Measurements from ENCODE around the gene TMEM170B.

TMEM170B gene

GRCh38 chr6:11584244-11584643 lies 46.7 kb downstream of the TMEM170B start:
- H3K36me3 Mint-ChIP-seq: no peaks in the 10 kb centered on the region
- H3K9me3 Mint-ChIP-seq: no peaks in the 10 kb centered on the region
- H3K27ac Mint-ChIP-seq: no peak overlapping the region
- no peak overlapping the region for H3K4me3 Mint-ChIP-seq
- CTCF ChIA-PET: interaction anchor here (0.8 to 2.6 kb wide), 9 partner anchors 9 to 1053 kb away, joined by 3 to 13 read pairs (median 4); partner anchors contain the start of gene EDN1
- H3K27me3 Mint-ChIP-seq: peaks cover 7% of the 10 kb centered on the region
- no peaks in the 10 kb centered on the region for H3K4me1 Mint-ChIP-seq
- DNase-seq: no peak

GRCh38 chr6:11585426-11586016 lies 48.0 kb downstream of the TMEM170B start:
- Mint-ChIP-seq H3K27me3 (peaks cover 7% of the 10 kb centered on the region), H3K36me3 (no peaks in the 10 kb centered on the region), H3K27ac (no peak overlapping the region), H3K4me1 (no peaks in the 10 kb centered on the region), H3K9me3 (no peaks in the 10 kb centered on the region), H3K4me3 (no peak overlapping the region)
- CTCF ChIA-PET: interaction anchor here (0.6 to 2.6 kb wide), 7 partner anchors 10 to 1021 kb away, joined by 4 to 13 read pairs (median 4); partner anchors contain the start of gene EDN1
- DNase-seq: no peak

GRCh38 chr6:11586117-11586516 lies 48.6 kb downstream of the TMEM170B start:
- H3K9me3 Mint-ChIP-seq: no peaks in the 10 kb centered on the region
- H3K4me3 Mint-ChIP-seq: no peak overlapping the region
- H3K27ac Mint-ChIP-seq: no peak overlapping the region
- H3K36me3 Mint-ChIP-seq: no peaks in the 10 kb centered on the region
- no peak for DNase-seq
- no peaks in the 10 kb centered on the region for H3K4me1 Mint-ChIP-seq
- peaks cover 7% of the 10 kb centered on the region for H3K27me3 Mint-ChIP-seq
- CTCF ChIA-PET: interaction anchor here (0.9 to 2.6 kb wide), 7 partner anchors 11 to 1020 kb away, joined by 3 to 13 read pairs (median 4); partner anchors contain the start of gene EDN1

GRCh38 chr6:11586536-11586935 lies 49.0 kb downstream of the TMEM170B start:
- H3K27me3 Mint-ChIP-seq: peaks cover 7% of the 10 kb centered on the region
- CTCF ChIA-PET: interaction anchor here (0.8 to 2.6 kb wide), 7 partner anchors 11 to 1016 kb away, joined by 3 to 13 read pairs (median 3); partner anchors contain the start of gene EDN1
- no peak for DNase-seq
- no peak overlapping the region for H3K27ac Mint-ChIP-seq
- H3K4me1 Mint-ChIP-seq: no peaks in the 10 kb centered on the region
- no peak overlapping the region for H3K4me3 Mint-ChIP-seq
- no peaks in the 10 kb centered on the region for H3K36me3 Mint-ChIP-seq
- H3K9me3 Mint-ChIP-seq: no peaks in the 10 kb centered on the region

GRCh38 chr6:11589261-11589660 lies 51.7 kb downstream of the TMEM170B start:
- no peaks in the 10 kb centered on the region for H3K9me3 Mint-ChIP-seq
- CTCF ChIA-PET: interaction anchor here (0.5 kb wide), 1 partner anchor 66 kb away, joined by 3 read pairs; no protein-coding TSS in a partner anchor
- DNase-seq: no peak

GRCh38 chr6:11592294-11592906 lies 54.9 kb downstream of the TMEM170B start:
- H3K9me3 Mint-ChIP-seq: no peaks in the 10 kb centered on the region
- no peaks in the 10 kb centered on the region for H3K36me3 Mint-ChIP-seq
- DNase-seq: no peak
- peaks cover 6% of the 10 kb centered on the region for H3K27me3 Mint-ChIP-seq
- no peak overlapping the region for H3K27ac Mint-ChIP-seq
- no peak overlapping the region for H3K4me3 Mint-ChIP-seq
- H3K4me1 Mint-ChIP-seq: no peaks in the 10 kb centered on the region
- CTCF ChIA-PET: no interaction called here

More at GRCh38 chr6:11589261-11589660, 51.7 kb downstream of the TMEM170B start:
- no peak overlapping the region for H3K27ac Mint-ChIP-seq
- no peak overlapping the region for H3K4me3 Mint-ChIP-seq
- peaks cover 8% of the 10 kb centered on the region for H3K27me3 Mint-ChIP-seq
- no peaks in the 10 kb centered on the region for H3K4me1 Mint-ChIP-seq
- no peaks in the 10 kb centered on the region for H3K36me3 Mint-ChIP-seq

GRCh38 chr6:11593096-11593495 lies 55.5 kb downstream of the TMEM170B start:
- H3K36me3 Mint-ChIP-seq: no peaks in the 10 kb centered on the region
- peaks cover 6% of the 10 kb centered on the region for H3K27me3 Mint-ChIP-seq
- no peaks in the 10 kb centered on the region for H3K9me3 Mint-ChIP-seq
- CTCF ChIA-PET: no interaction called here
- no peak for DNase-seq
- H3K27ac Mint-ChIP-seq: no peak overlapping the region
- no peaks in the 10 kb centered on the region for H3K4me1 Mint-ChIP-seq
- H3K4me3 Mint-ChIP-seq: no peak overlapping the region

GRCh38 chr6:11595903-11596302 lies 58.4 kb downstream of the TMEM170B start:
- H3K36me3 Mint-ChIP-seq: no peaks in the 10 kb centered on the region
- H3K27me3 Mint-ChIP-seq: peaks cover 6% of the 10 kb centered on the region
- DNase-seq: no peak
- CTCF ChIA-PET: interaction anchor here (1.1 to 2.0 kb wide), 3 partner anchors 12 to 1011 kb away, joined by 3 to 6 read pairs (median 3); no protein-coding TSS in a partner anchor
- H3K4me3 Mint-ChIP-seq: no peak overlapping the region
- no peak overlapping the region for H3K27ac Mint-ChIP-seq
- H3K9me3 Mint-ChIP-seq: no peaks in the 10 kb centered on the region
- H3K4me1 Mint-ChIP-seq: no peaks in the 10 kb centered on the region

GRCh38 chr6:11596640-11597237 lies 59.2 kb downstream of the TMEM170B start:
- Mint-ChIP-seq H3K4me3 (no peak overlapping the region), H3K9me3 (no peaks in the 10 kb centered on the region), H3K27ac (no peak overlapping the region), H3K36me3 (no peaks in the 10 kb centered on the region), H3K4me1 (no peaks in the 10 kb centered on the region), H3K27me3 (peaks cover 6% of the 10 kb centered on the region)
- DNase-seq: no peak
- CTCF ChIA-PET: interaction anchor here (2.0 kb wide), 1 partner anchor 19 kb away, joined by 6 read pairs; no protein-coding TSS in a partner anchor

- H3K9me3 Mint-ChIP-seq: no peaks in the 10 kb centered on the region
- CTCF ChIA-PET: no interaction called here
- H3K27ac Mint-ChIP-seq: no peak overlapping the region
- DNase-seq: no peak
- no peaks in the 10 kb centered on the region for H3K4me1 Mint-ChIP-seq
- peaks cover 10% of the 10 kb centered on the region for H3K27me3 Mint-ChIP-seq
- no peaks in the 10 kb centered on the region for H3K36me3 Mint-ChIP-seq
- H3K4me3 Mint-ChIP-seq: no peak overlapping the region
Measured at GRCh38 chr6:11598687-11599086, 61.1 kb downstream of the TMEM170B start.

- H3K27ac Mint-ChIP-seq: no peak overlapping the region
- no peaks in the 10 kb centered on the region for H3K36me3 Mint-ChIP-seq
- no peak for DNase-seq
- CTCF ChIA-PET: no interaction called here
- H3K27me3 Mint-ChIP-seq: peaks cover 4% of the 10 kb centered on the region
- no peaks in the 10 kb centered on the region for H3K4me1 Mint-ChIP-seq
- no peak overlapping the region for H3K4me3 Mint-ChIP-seq
- no peaks in the 10 kb centered on the region for H3K9me3 Mint-ChIP-seq
Measured at GRCh38 chr6:11600251-11600650, 62.7 kb downstream of the TMEM170B start.

GRCh38 chr6:11601776-11602605 lies 64.4 kb downstream of the TMEM170B start:
- DNase-seq: no peak
- no peaks in the 10 kb centered on the region for H3K4me1 Mint-ChIP-seq
- H3K27me3 Mint-ChIP-seq: peaks cover 4% of the 10 kb centered on the region
- CTCF ChIA-PET: no interaction called here
- no peaks in the 10 kb centered on the region for H3K36me3 Mint-ChIP-seq
- H3K4me3 Mint-ChIP-seq: no peak overlapping the region
- H3K27ac Mint-ChIP-seq: no peak overlapping the region
- no peaks in the 10 kb centered on the region for H3K9me3 Mint-ChIP-seq

- no peak overlapping the region for H3K27ac Mint-ChIP-seq
- no peak for DNase-seq
- H3K36me3 Mint-ChIP-seq: no peaks in the 10 kb centered on the region
- no peak overlapping the region for H3K4me3 Mint-ChIP-seq
- no peaks in the 10 kb centered on the region for H3K4me1 Mint-ChIP-seq
- peaks cover 11% of the 10 kb centered on the region for H3K27me3 Mint-ChIP-seq
- CTCF ChIA-PET: no interaction called here
- H3K9me3 Mint-ChIP-seq: no peaks in the 10 kb centered on the region
Measured at GRCh38 chr6:11604215-11604614, 66.7 kb downstream of the TMEM170B start.

Data from activated naive CD4-positive, alpha-beta T cell treated with anti-CD3 and anti-CD28 coated beads, Interleukin-2, amount 10 ng/mL, durations not matched to agents 7 days and 5 days (primary cell).